CD4-positive, alpha-beta T cell (primary cell): Measurements from ENCODE around the gene JAK2. TPM values are rescaled to one million over a fixed set of nuclear protein-coding genes. Genes with fewer than 3 reads are reported as not detected.

Experiments
- ATAC-seq: fragments of 200-7000 bp; cut with Tn5 transposase; one replicate; pipeline ENCODE4 v1.10.0; 2022; ENCODE audit warnings: mild to moderate bottlenecking; ENCODE audit not compliant: poor library complexity
- CTCF ChIA-PET: fragments of 350-600 bp; sonication (Branson Sonifier 250); formaldehyde crosslinking; loops from one replicate; lab custom pipeline; 2021; ENCODE audit warnings: antibody characterized with exemption, inconsistent platforms; lab: Charles Lee
- POLR2A ChIA-PET: fragments of 350-600 bp; sonication (Branson Sonifier 250); formaldehyde crosslinking; loops from one replicate; lab custom pipeline; 2021; ENCODE audit warnings: antibody characterized with exemption, inconsistent platforms; lab: Charles Lee
- DNase-seq, 14 experiments: peaks; one replicate each; pipeline ENCODE4 v3.0.0-alpha.2; 2013 to 2020; ENCODE audit warnings: mixed read lengths in 2 of 14
- H3K27ac ChIP-seq, 2 donors: one replicate each; pipeline versions ENCODE4 v1.5.1 to v1.7.0; 2013; ENCODE audit warnings: low read length in 2 of 2, low read depth in 1 of 2, mild to moderate bottlenecking in 1 of 2
- H3K27me3 ChIP-seq, 2 experiments: 1 replicate in 1 of 2; 2 replicates in 1 of 2; pipeline versions ENCODE4 v1.6.1 to v1.7.0; 2013; ENCODE audit warnings: low read length in 2 of 2, control low read depth in 1 of 2, mild to moderate bottlenecking in 1 of 2, moderate library complexity in 1 of 2; ENCODE audit not compliant: insufficient read depth in 2 of 2, control insufficient read depth in 1 of 2
- H3K36me3 ChIP-seq: one replicate; pipeline ENCODE4 v1.6.1; 2013; ENCODE audit warnings: low read length, control low read depth; ENCODE audit not compliant: insufficient read depth
- H3K4me1 ChIP-seq: one replicate; pipeline ENCODE4 v1.6.1; 2013; ENCODE audit warnings: low read length, control low read depth; ENCODE audit not compliant: insufficient read depth
- H3K4me3 ChIP-seq: one replicate; pipeline ENCODE4 v1.5.1; 2013; ENCODE audit warnings: mild to moderate bottlenecking, low read length, moderate library complexity
- H3K9me3 ChIP-seq, 2 experiments: 1 replicate in 1 of 2; 2 replicates in 1 of 2; pipeline versions ENCODE4 v1.6.1 to v1.7.0; 2013; ENCODE audit warnings: low read length in 2 of 2, mild to moderate bottlenecking in 2 of 2, control low read depth in 1 of 2, moderate library complexity in 1 of 2; ENCODE audit not compliant: control insufficient read depth in 1 of 2, insufficient read depth in 1 of 2
- H3K27ac Mint-ChIP-seq: one replicate; pipeline ENCODE4 v1.8.0; 2020; ENCODE audit warnings: mixed read lengths
- H3K27me3 Mint-ChIP-seq: one replicate; pipeline ENCODE4 v1.8.0; 2021; ENCODE audit warnings: mixed read lengths
- H3K36me3 Mint-ChIP-seq: one replicate; pipeline ENCODE4 v1.8.0; 2021; ENCODE audit warnings: low read depth, mixed read lengths
- H3K4me1 Mint-ChIP-seq: one replicate; pipeline ENCODE4 v1.8.0; 2021; ENCODE audit warnings: low read depth, mixed read lengths
- H3K4me3 Mint-ChIP-seq: one replicate; pipeline ENCODE4 v1.8.0; 2020; ENCODE audit warnings: mild to moderate bottlenecking, mixed read lengths
- H3K9me3 Mint-ChIP-seq: one replicate; pipeline ENCODE4 v1.8.0; 2020; ENCODE audit warnings: mixed read lengths
- intact Hi-C, 2 experiments: fragments of 100-400 bp; cut with DNase I in 1 of 2; cut with micrococcal nuclease in 1 of 2; formaldehyde crosslinking; loops; one replicate each; pipeline versions ENCODE4 v1.15.1 to v1.9.0; 2023 to 2025; cut with DNase I, micrococcal nuclease
- total RNA-seq, 174 experiments: library from RNA in 2 of 174; stranded (reverse) in 2 of 174; gene quantifications; one replicate each; pipeline ENCODE4 v1.2.3 and lab custom pipeline; 2021 to 2026
- TF ChIP-seq, protein P1 (sequence below): fragments of 200-600 bp; IDR thresholded peaks from one replicate; pipeline ENCODE4 v1.8.0; 2022; ENCODE audit warnings: antibody characterized with exemption, mild to moderate bottlenecking

The JAK2 gene
- total RNA-seq, 2 experiments from 2014 or later: 7.2 to 7.5 TPM

DNA sequence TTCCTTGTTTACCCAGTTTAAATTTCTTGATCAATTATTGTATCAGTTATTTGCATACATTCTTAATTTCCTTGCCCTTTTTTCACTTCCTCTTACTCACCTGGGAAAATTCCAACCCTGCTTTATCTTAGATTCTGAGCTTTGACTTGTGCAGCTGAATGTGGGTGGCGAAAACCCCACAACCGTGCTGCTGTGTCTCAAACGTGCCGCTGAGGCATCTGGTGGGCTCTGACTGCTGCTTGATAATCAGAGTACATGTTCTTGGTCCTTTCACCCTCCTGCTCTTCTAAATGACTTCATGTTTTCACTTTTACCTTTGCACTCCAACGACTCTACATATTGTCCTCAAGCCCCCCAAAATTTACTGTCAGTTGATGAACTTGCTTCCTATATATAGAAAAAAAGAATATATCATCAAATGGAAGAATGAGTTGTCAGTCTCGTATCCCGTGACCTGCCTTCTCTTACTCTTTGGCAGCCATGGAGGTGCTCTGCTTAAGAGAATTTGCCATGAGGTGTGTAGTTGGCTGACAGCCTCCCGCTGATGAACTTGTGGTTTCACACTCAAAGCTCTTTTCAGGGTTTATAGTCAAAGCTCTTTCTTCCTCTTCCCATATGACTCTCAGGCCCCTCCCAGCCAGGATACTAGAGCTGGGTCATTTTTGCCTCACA is 14.0 kb upstream of the JAK2 start:
- DNase-seq (peak in 4 of 14 experiments; percentile 33 to 71 (median 42)), ATAC-seq (peak; percentile 60)
- ChIA-PET POLR2A (interaction anchor here (1.0 to 1.6 kb wide), 3 partner anchors 12 to 178 kb away, joined by 3 to 4 read pairs (median 3); partner anchors contain the start of genes JAK2 and RCL1), CTCF (no interaction called here)
- H3K9me3 Mint-ChIP-seq: no peaks in the 10 kb centered on the region
- no peak overlapping the region for H3K4me3 ChIP-seq
- H3K4me1 Mint-ChIP-seq: no peaks in the 10 kb centered on the region
- peaks cover 13% of the 10 kb centered on the region for H3K4me1 ChIP-seq
- TF ChIP-seq, protein P1, sequence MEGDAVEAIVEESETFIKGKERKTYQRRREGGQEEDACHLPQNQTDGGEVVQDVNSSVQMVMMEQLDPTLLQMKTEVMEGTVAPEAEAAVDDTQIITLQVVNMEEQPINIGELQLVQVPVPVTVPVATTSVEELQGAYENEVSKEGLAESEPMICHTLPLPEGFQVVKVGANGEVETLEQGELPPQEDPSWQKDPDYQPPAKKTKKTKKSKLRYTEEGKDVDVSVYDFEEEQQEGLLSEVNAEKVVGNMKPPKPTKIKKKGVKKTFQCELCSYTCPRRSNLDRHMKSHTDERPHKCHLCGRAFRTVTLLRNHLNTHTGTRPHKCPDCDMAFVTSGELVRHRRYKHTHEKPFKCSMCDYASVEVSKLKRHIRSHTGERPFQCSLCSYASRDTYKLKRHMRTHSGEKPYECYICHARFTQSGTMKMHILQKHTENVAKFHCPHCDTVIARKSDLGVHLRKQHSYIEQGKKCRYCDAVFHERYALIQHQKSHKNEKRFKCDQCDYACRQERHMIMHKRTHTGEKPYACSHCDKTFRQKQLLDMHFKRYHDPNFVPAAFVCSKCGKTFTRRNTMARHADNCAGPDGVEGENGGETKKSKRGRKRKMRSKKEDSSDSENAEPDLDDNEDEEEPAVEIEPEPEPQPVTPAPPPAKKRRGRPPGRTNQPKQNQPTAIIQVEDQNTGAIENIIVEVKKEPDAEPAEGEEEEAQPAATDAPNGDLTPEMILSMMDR: no peak
- no peaks in the 10 kb centered on the region for H3K9me3 ChIP-seq
- no peaks in the 10 kb centered on the region for H3K36me3 ChIP-seq
- H3K4me3 Mint-ChIP-seq: no peak overlapping the region
- H3K27me3 Mint-ChIP-seq: no peaks in the 10 kb centered on the region
- H3K27me3 ChIP-seq: no peaks in the 10 kb centered on the region
- no peaks in the 10 kb centered on the region for H3K36me3 Mint-ChIP-seq
- no peak overlapping the region for H3K27ac ChIP-seq
- intact Hi-C loops: no loop called here
- no peak overlapping the region for H3K27ac Mint-ChIP-seq

GRCh38 chr9:4973246-4973645 is 11.8 kb upstream of the JAK2 start:
- H3K27me3 Mint-ChIP-seq: no peaks in the 10 kb centered on the region
- CTCF ChIA-PET: no interaction called here
- Histone ChIP-seq H3K4me3 (no peak overlapping the region), H3K27ac (no peak overlapping the region), H3K4me1 (peaks cover 13% of the 10 kb centered on the region), H3K36me3 (no peaks in the 10 kb centered on the region), H3K9me3 (no peaks in the 10 kb centered on the region), H3K27me3 (peaks cover 0 to 4% of the 10 kb centered on the region in 2 experiments)
- ATAC-seq: no peak
- no peak overlapping the region for H3K27ac Mint-ChIP-seq
- POLR2A ChIA-PET: interaction anchor here (0.6 kb wide), 1 partner anchor 12 kb away, joined by 3 read pairs; the partner anchor contains the start of gene JAK2
- no peaks in the 10 kb centered on the region for H3K36me3 Mint-ChIP-seq
- H3K4me3 Mint-ChIP-seq: no peak overlapping the region
- TF ChIP-seq, protein P1: no peak
- H3K4me1 Mint-ChIP-seq: no peaks in the 10 kb centered on the region
- no peaks in the 10 kb centered on the region for H3K9me3 Mint-ChIP-seq
- intact Hi-C loops: no loop called here
- no peak for DNase-seq

DNA sequence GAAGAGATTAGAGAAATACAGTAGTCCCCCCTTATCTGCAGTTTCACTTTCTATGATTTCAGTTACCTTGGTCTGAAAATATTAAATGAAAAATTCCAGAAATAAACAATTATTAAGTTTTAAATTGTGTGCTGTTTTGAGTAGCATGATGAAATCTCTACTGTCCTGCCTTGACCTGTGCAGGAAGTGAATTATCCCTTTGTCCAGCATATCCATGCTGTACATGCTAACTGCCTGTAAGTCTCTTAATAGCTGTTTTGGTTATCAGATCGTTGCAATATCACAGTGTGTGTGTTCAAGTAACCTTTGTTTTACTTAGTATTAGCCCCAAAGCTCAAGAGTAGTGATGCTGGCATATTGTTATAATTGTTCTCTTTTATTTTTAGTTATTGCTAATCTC is 11.2 kb upstream of the JAK2 start:
- CTCF ChIA-PET: no interaction called here
- no peak overlapping the region for H3K4me3 Mint-ChIP-seq

More for the DNA sequence above, 11.2 kb upstream of the JAK2 start:
- DNase-seq: no peak
- no peaks in the 10 kb centered on the region for H3K9me3 Mint-ChIP-seq
- peaks cover 0 to 4% of the 10 kb centered on the region in 2 experiments for H3K27me3 ChIP-seq
- no peaks in the 10 kb centered on the region for H3K4me1 Mint-ChIP-seq
- ATAC-seq: no peak
- H3K36me3 Mint-ChIP-seq: no peaks in the 10 kb centered on the region
- intact Hi-C loops: no loop called here
- POLR2A ChIA-PET: no interaction called here
- no peak overlapping the region for H3K27ac ChIP-seq
- TF ChIP-seq, protein P1: no peak
- no peak overlapping the region for H3K4me3 ChIP-seq
- no peaks in the 10 kb centered on the region for H3K27me3 Mint-ChIP-seq
- no peaks in the 10 kb centered on the region for H3K9me3 ChIP-seq
- H3K4me1 ChIP-seq: peaks cover 13% of the 10 kb centered on the region
- H3K36me3 ChIP-seq: no peaks in the 10 kb centered on the region
- H3K27ac Mint-ChIP-seq: no peak overlapping the region
